Urinary bladder (tissue), 4 donors: ENCODE measurements around the gene AGPAT3. TPM values are rescaled to one million over a fixed set of nuclear protein-coding genes. Genes with fewer than 3 reads are reported as not detected.

Experiments
- DNase-seq: peaks from one replicate; pipeline ENCODE4 v3.0.0-alpha.2; 2015; ENCODE audit errors: extremely low spot score
- H3K27ac ChIP-seq: one replicate; pipeline ENCODE4 v1.5.1; 2013; ENCODE audit warnings: low read depth, mild to moderate bottlenecking, moderate library complexity
- H3K36me3 ChIP-seq: one replicate; pipeline ENCODE4 v1.6.1; 2013; ENCODE audit warnings: mild to moderate bottlenecking, moderate library complexity; ENCODE audit not compliant: insufficient read depth
- H3K4me1 ChIP-seq: one replicate; pipeline ENCODE4 v1.6.1; 2013; ENCODE audit warnings: mild to moderate bottlenecking, moderate library complexity; ENCODE audit not compliant: insufficient read depth
- H3K4me3 ChIP-seq: one replicate; pipeline ENCODE4 v1.5.1; 2013; ENCODE audit warnings: low read depth, low read length
- WGBS: extraction: QIAGEN DNeasy Blood & Tissue Kit; methylation state at CpG from one replicate; pipeline ENCODE4 v1.1.7; 2013; 5-methylcytosine and 5-hydroxymethylcytosine counted together
- polyA plus RNA-seq: library from polyadenylated mRNA; stranded (reverse); fragments of 200-250 nt; gene quantifications from one replicate; pipeline ENCODE4 v1.2.3, GENCODE V29; 2013
- total RNA-seq: library from RNA; depleted of rRNA; stranded (reverse); fragments of >200 nt; gene quantifications from one replicate; pipeline ENCODE4 v1.2.3, GENCODE V29; 2014
- donor health status: healthy with polysubstance abuse.
- donor health status: healthy.

AGPAT3 gene
- total and polyA plus RNA-seq, 2 donors, result 19.5 to 25.1 TPM

GRCh38 chr21:43935711-43936110 lies 70.7 kb downstream of the AGPAT3 start:
- WGBS, result 85% methylated on average over 15 of the region's 15 CpGs
- Histone ChIP-seq H3K4me3 (no peak overlapping the region), H3K27ac (no peak overlapping the region), H3K36me3 (no peaks in the 10 kb centered on the region), H3K4me1 (no peaks in the 10 kb centered on the region)
- DNase-seq, result no peak

- no peak overlapping the region for H3K27ac ChIP-seq
- H3K4me3 ChIP-seq, result no peak overlapping the region
- H3K4me1 ChIP-seq, result no peaks in the 10 kb centered on the region
- no peaks in the 10 kb centered on the region for H3K36me3 ChIP-seq
- no peak for DNase-seq
- WGBS, result 77% methylated on average over 25 of the region's 25 CpGs
Observed at GRCh38 chr21:43936247-43936967, 71.4 kb downstream of the AGPAT3 start.

- Histone ChIP-seq H3K4me3 (no peak overlapping the region), H3K36me3 (no peaks in the 10 kb centered on the region), H3K27ac (no peak overlapping the region), H3K4me1 (no peaks in the 10 kb centered on the region)
- DNase-seq, result no peak
- WGBS, result 97% methylated on average over 12 of the region's 12 CpGs
Observed at GRCh38 chr21:43937051-43937832, 72.2 kb downstream of the AGPAT3 start.

- Histone ChIP-seq H3K4me3 (no peak overlapping the region), H3K4me1 (no peaks in the 10 kb centered on the region), H3K27ac (no peak overlapping the region)
Observed at GRCh38 chr21:43937891-43938309, 72.9 kb downstream of the AGPAT3 start.

GRCh38 chr21:43938751-43939442 lies 73.9 kb downstream of the AGPAT3 start:
- Histone ChIP-seq H3K4me1 (no peaks in the 10 kb centered on the region), H3K36me3 (no peaks in the 10 kb centered on the region), H3K27ac (no peak overlapping the region), H3K4me3 (peak overlapping the region; percentile 19)
- DNase-seq, result no peak
- 33% methylated on average over 30 of the region's 30 CpGs for whole genome bisulfite sequencing

More at GRCh38 chr21:43937891-43938309, 72.9 kb downstream of the AGPAT3 start:
- 92% methylated on average over 6 of the region's 6 CpGs for WGBS
- H3K36me3 ChIP-seq, result no peaks in the 10 kb centered on the region
- DNase-seq, result no peak

- H3K36me3 ChIP-seq, result no peaks in the 10 kb centered on the region
- no peak overlapping the region for H3K4me3 ChIP-seq
- DNase-seq, result no peak
- H3K27ac ChIP-seq, result no peak overlapping the region
- H3K4me1 ChIP-seq, result no peaks in the 10 kb centered on the region
- 80% methylated on average over 30 of the region's 30 CpGs for WGBS
Observed at GRCh38 chr21:43939443-43940328, 74.7 kb downstream of the AGPAT3 start.

GRCh38 chr21:43940329-43941050 lies 75.5 kb downstream of the AGPAT3 start:
- Histone ChIP-seq H3K4me3 (no peak overlapping the region), H3K4me1 (no peaks in the 10 kb centered on the region), H3K36me3 (no peaks in the 10 kb centered on the region), H3K27ac (no peak overlapping the region)
- no peak for DNase-seq
- WGBS, result 82% methylated on average over 21 of the region's 21 CpGs

- Histone ChIP-seq H3K27ac (no peak overlapping the region), H3K4me1 (no peaks in the 10 kb centered on the region), H3K36me3 (no peaks in the 10 kb centered on the region), H3K4me3 (no peak overlapping the region)
- DNase-seq, result no peak
- 94% methylated on average over 20 of the region's 20 CpGs for WGBS
Observed at GRCh38 chr21:43942201-43942600, 77.2 kb downstream of the AGPAT3 start.

- DNase-seq, result no peak
- H3K4me1 ChIP-seq, result no peaks in the 10 kb centered on the region
- no peaks in the 10 kb centered on the region for H3K36me3 ChIP-seq
- 95% methylated on average over 13 of the region's 13 CpGs for WGBS
- no peak overlapping the region for H3K4me3 ChIP-seq
- no peak overlapping the region for H3K27ac ChIP-seq
Observed at GRCh38 chr21:43942621-43943020, 77.6 kb downstream of the AGPAT3 start.

GRCh38 chr21:43943512-43944077 lies 78.6 kb downstream of the AGPAT3 start:
- Histone ChIP-seq H3K4me1 (no peaks in the 10 kb centered on the region), H3K4me3 (no peak overlapping the region), H3K27ac (no peak overlapping the region), H3K36me3 (no peaks in the 10 kb centered on the region)
- DNase-seq, result no peak
- 87% methylated on average over 30 of the region's 30 CpGs for WGBS

GRCh38 chr21:43944078-43944633 lies 79.1 kb downstream of the AGPAT3 start:
- no peak overlapping the region for H3K4me3 ChIP-seq
- H3K27ac ChIP-seq, result no peak overlapping the region
- WGBS, result 71% methylated on average over 20 of the region's 20 CpGs
- no peaks in the 10 kb centered on the region for H3K4me1 ChIP-seq
- H3K36me3 ChIP-seq, result no peaks in the 10 kb centered on the region
- no peak for DNase-seq

- Histone ChIP-seq H3K36me3 (no peaks in the 10 kb centered on the region), H3K27ac (no peak overlapping the region), H3K4me1 (no peaks in the 10 kb centered on the region), H3K4me3 (no peak overlapping the region)
- WGBS, result 80% methylated on average over 12 of the region's 12 CpGs
- DNase-seq, result no peak
Observed at GRCh38 chr21:43944757-43945156, 79.7 kb downstream of the AGPAT3 start.
